SK-N-SH treated with all-trans-retinoic acid at 6 μM for 48 hours (cell line): Measurements from ENCODE around the gene CENPP.
A peak's percentile ranks its signal among the peaks of the same experiment; 100 is the strongest.

ENCODE experiments used
- ATAC-seq: fragments of 200-7000 bp; cut with Tn5 transposase; 3 replicates; pipeline ENCODE4 v1.9.1; 2020; ENCODE audit warnings: mild to moderate bottlenecking, moderate library complexity
- ARNTL ChIP-seq: fragments of 450-650 bp; formaldehyde crosslinking; IDR thresholded peaks from 2 replicates; pipeline ENCODE4 v1.5.0; 2020; ENCODE audit warnings: low read depth, mild to moderate bottlenecking, moderate library complexity, borderline replicate concordance
- BACH2 ChIP-seq: fragments of 250-450 bp; sonication (Bioruptor Pico); IDR thresholded peaks from 2 replicates; pipeline ENCODE4 v1.9.0; 2021; ENCODE audit warnings: mild to moderate bottlenecking, borderline replicate concordance
- CSRNP3 ChIP-seq: fragments of 250-450 bp; sonication (Bioruptor Pico); IDR thresholded peaks from 2 replicates; pipeline ENCODE4 v1.5.1; 2021; ENCODE audit warnings: mild to moderate bottlenecking, moderate library complexity
- GLIS3 ChIP-seq: fragments of 250-450 bp; sonication (Bioruptor Pico); IDR thresholded peaks from 2 replicates; pipeline ENCODE4 v1.5.0; 2020; ENCODE audit warnings: mild to moderate bottlenecking, moderate library complexity
- ISL1 ChIP-seq: fragments of 250-450 bp; sonication (Bioruptor Pico); IDR thresholded peaks from 2 replicates; pipeline ENCODE4 v2.1.2; 2022; ENCODE audit warnings: mild to moderate bottlenecking, moderate library complexity
- OSR1 ChIP-seq: fragments of 250-450 bp; sonication (Bioruptor Pico); IDR thresholded peaks from 2 replicates; pipeline ENCODE4 v1.8.0; 2022; ENCODE audit warnings: moderate library complexity, mild to moderate bottlenecking, inconsistent platforms
- PATZ1 ChIP-seq: fragments of 250-450 bp; sonication (Bioruptor Pico); IDR thresholded peaks from 2 replicates; pipeline ENCODE4 v1.8.0; 2020; ENCODE audit warnings: mild to moderate bottlenecking, moderate library complexity, borderline replicate concordance
- PPARA ChIP-seq: fragments of 250-450 bp; sonication (Bioruptor Pico); IDR thresholded peaks from 2 replicates; pipeline ENCODE4 v1.5.0; 2020; ENCODE audit warnings: mild to moderate bottlenecking, borderline replicate concordance
- RARB ChIP-seq: fragments of 250-450 bp; sonication (Bioruptor Pico); IDR thresholded peaks from 2 replicates; pipeline ENCODE4 v1.8.0; 2021; ENCODE audit warnings: mild to moderate bottlenecking, moderate library complexity
- SNAI2 ChIP-seq: fragments of 250-450 bp; sonication (Bioruptor Pico); IDR thresholded peaks from 2 replicates; pipeline ENCODE4 v1.5.0; 2020; ENCODE audit warnings: mild to moderate bottlenecking, moderate library complexity
- TCF4 ChIP-seq: fragments of 250-450 bp; sonication (Bioruptor Pico); IDR thresholded peaks from 2 replicates; pipeline ENCODE4 v1.8.0; 2021; ENCODE audit warnings: mild to moderate bottlenecking, moderate library complexity, borderline replicate concordance
- TOX ChIP-seq: fragments of 250-450 bp; sonication (Bioruptor Pico); IDR thresholded peaks from 2 replicates; pipeline ENCODE4 v1.8.0; 2021; ENCODE audit warnings: mild to moderate bottlenecking, moderate library complexity, borderline replicate concordance
- TSHZ2 ChIP-seq: fragments of 250-450 bp; sonication (Bioruptor Pico); IDR thresholded peaks from 2 replicates; pipeline ENCODE4 v1.5.0; 2020; ENCODE audit warnings: mild to moderate bottlenecking, moderate library complexity
- ZC3H10 ChIP-seq: fragments of 250-450 bp; sonication (Bioruptor Pico); IDR thresholded peaks from 2 replicates; pipeline ENCODE4 v1.5.1; 2021; ENCODE audit warnings: mild to moderate bottlenecking, moderate library complexity
- ZFP30 ChIP-seq: fragments of 450-650 bp; formaldehyde crosslinking; IDR thresholded peaks from 2 replicates; pipeline ENCODE4 v1.5.0; 2022; ENCODE audit warnings: mild to moderate bottlenecking, moderate library complexity
- ZNF565 ChIP-seq: fragments of 450-650 bp; formaldehyde crosslinking; conservative IDR thresholded peaks from 2 replicates; pipeline ENCODE4 v1.5.0; 2020; ENCODE audit warnings: low read depth, mild to moderate bottlenecking, moderate library complexity
- ZNF70 ChIP-seq: fragments of 450-650 bp; formaldehyde crosslinking; IDR thresholded peaks from 2 replicates; pipeline ENCODE4 v1.5.0; 2020; ENCODE audit warnings: mild to moderate bottlenecking, moderate library complexity
- ZNF8 ChIP-seq: fragments of 450-650 bp; formaldehyde crosslinking; IDR thresholded peaks from 2 replicates; pipeline ENCODE4 v1.5.0; 2020; ENCODE audit warnings: mild to moderate bottlenecking, moderate library complexity

CENPP gene

GRCh38 chr9:92649007-92649406 lies 323.3 kb downstream of the CENPP start:
- ATAC-seq = no peak
- TF ChIP-seq ZNF565 (CRISPR knock-in tag) (no peak), TSHZ2 (CRISPR knock-in tag) (no peak), RARB (no peak), GLIS3 (no peak), BACH2 (CRISPR knock-in tag) (no peak), TOX (CRISPR knock-in tag) (no peak), ZFP30 (CRISPR knock-in tag) (no peak), ARNTL (CRISPR knock-in tag) (no peak), CSRNP3 (no peak), SNAI2 (no peak), PPARA (no peak), TCF4 (CRISPR knock-in tag) (no peak)
- TF ChIP-seq, all 23 proteins: peak for 0

- TF ChIP-seq SNAI2 (no peak), TSHZ2 (CRISPR knock-in tag) (no peak), CSRNP3 (no peak), TOX (CRISPR knock-in tag) (no peak), BACH2 (CRISPR knock-in tag) (no peak), RARB (no peak), ISL1 (CRISPR knock-in tag) (no peak), OSR1 (CRISPR knock-in tag) (no peak)
- ATAC-seq = no peak
Observed at GRCh38 chr9:92650296-92650695, 324.5 kb downstream of the CENPP start.

- TF ChIP-seq TCF4 (CRISPR knock-in tag) (peak; percentile 66; the same call in 1 of the 2 replicates), ZNF8 (CRISPR knock-in tag) (no peak), ZNF70 (CRISPR knock-in tag) (peak; percentile 56; the same call in 1 of the 2 replicates)
- ATAC-seq = peak; percentile 68
Observed at GRCh38 chr9:92650839-92651621, 325.3 kb downstream of the CENPP start.

GRCh38 chr9:92652461-92652860 lies 326.7 kb downstream of the CENPP start:
- TF ChIP-seq ZC3H10 (CRISPR knock-in tag) = no peak
- TF ChIP-seq PATZ1 (CRISPR knock-in tag) = no peak
- no peak for TF ChIP-seq CSRNP3
- no peak for TF ChIP-seq TCF4 (CRISPR knock-in tag)
- no peak for TF ChIP-seq ISL1 (CRISPR knock-in tag)

More at GRCh38 chr9:92652461-92652860, 326.7 kb downstream of the CENPP start:
- no peak for ATAC-seq
